ENCODE measurements around the gene PDE9A. TPM values are rescaled to one million over a fixed set of nuclear protein-coding genes. Genes with fewer than 3 reads are reported as not detected.

Gene PDE9A
- total RNA-seq, 4 donors from 2014 or later, result 26.7 to 30.6 (median 28.7) TPM

DNA sequence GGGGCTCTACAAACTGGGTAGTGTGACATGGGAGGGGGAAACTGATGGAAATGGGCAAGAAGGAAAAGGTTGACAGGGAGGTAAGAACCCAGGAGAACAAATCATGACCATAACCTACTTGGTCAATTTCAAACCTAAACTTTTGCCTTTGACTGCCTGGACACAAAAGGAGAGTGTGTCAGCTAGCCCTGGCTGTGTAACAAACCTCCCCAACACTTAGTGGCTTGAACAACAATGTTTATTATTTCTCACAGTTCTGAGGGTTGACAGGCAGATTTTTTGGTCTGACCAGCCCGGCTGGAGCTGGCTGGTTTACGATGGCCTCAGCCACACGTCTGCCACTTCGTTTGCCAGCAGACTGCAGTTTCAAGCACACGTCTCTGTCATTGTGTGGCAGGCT, 133.5 kb downstream of the PDE9A start:
- Histone ChIP-seq H3K4me1 (peaks cover 0 to 8% (median 0%) of the 10 kb centered on the region in 4 donors), H3K27ac (no peak overlapping the region), H3K36me3 (no peaks in the 10 kb centered on the region), H3K27me3 (peaks cover 0 to 20% of the 10 kb centered on the region in 2 donors), H3K9me3 (peaks cover 0 to 4% (median 0%) of the 10 kb centered on the region in 4 donors), H3K4me3 (no peak overlapping the region)
- TF ChIP-seq EP300 (IDR thresholded peaks at IDR 0.05), result no peak
- no peak for TF ChIP-seq POLR2A (IDR thresholded peaks at IDR 0.05)
- TF ChIP-seq, protein P1, sequence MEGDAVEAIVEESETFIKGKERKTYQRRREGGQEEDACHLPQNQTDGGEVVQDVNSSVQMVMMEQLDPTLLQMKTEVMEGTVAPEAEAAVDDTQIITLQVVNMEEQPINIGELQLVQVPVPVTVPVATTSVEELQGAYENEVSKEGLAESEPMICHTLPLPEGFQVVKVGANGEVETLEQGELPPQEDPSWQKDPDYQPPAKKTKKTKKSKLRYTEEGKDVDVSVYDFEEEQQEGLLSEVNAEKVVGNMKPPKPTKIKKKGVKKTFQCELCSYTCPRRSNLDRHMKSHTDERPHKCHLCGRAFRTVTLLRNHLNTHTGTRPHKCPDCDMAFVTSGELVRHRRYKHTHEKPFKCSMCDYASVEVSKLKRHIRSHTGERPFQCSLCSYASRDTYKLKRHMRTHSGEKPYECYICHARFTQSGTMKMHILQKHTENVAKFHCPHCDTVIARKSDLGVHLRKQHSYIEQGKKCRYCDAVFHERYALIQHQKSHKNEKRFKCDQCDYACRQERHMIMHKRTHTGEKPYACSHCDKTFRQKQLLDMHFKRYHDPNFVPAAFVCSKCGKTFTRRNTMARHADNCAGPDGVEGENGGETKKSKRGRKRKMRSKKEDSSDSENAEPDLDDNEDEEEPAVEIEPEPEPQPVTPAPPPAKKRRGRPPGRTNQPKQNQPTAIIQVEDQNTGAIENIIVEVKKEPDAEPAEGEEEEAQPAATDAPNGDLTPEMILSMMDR (IDR thresholded peaks at IDR 0.05), result no peak
- DNase-seq (ENCODE audit: low spot score in 2 of 2), result no peak
- WGBS, 2 donors, result 79 to 81% methylated on average over 5 of the region's 5 CpGs

DNA sequence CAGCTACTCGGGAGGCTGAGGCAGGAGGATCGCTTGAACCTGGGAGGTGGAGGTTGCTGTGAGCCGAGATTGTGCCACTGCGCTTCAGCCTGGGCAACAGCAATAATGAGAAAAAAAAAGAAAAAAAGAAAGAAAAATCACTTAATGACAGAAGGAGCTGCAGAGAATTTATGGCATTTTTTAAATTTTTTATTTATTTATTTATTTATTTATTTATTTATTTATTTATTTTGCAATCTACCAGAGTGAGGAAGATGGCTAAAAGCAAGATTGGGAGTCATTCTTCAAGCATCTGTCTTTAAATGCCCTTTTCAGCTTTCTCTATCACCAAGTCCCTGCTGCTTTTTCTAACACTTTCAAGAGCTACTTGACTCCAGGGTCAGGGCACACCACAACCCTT, 134.2 kb downstream of the PDE9A start:
- TF ChIP-seq EP300 (IDR thresholded peaks at IDR 0.05) (no peak), POLR2A (IDR thresholded peaks at IDR 0.05) (no peak)
- TF ChIP-seq, protein P1 (IDR thresholded peaks at IDR 0.05), result no peak
- Histone ChIP-seq H3K4me3 (no peak overlapping the region), H3K4me1 (peaks cover 0 to 5% (median 0%) of the 10 kb centered on the region in 4 donors), H3K9me3 (peaks cover 0 to 4% (median 0%) of the 10 kb centered on the region in 4 donors), H3K36me3 (no peaks in the 10 kb centered on the region), H3K27me3 (peaks cover 0 to 20% of the 10 kb centered on the region in 2 donors), H3K27ac (no peak overlapping the region)
- 96 to 97% methylated on average over 4 of the region's 4 CpGs for WGBS, 2 donors
- DNase-seq (ENCODE audit: low spot score in 2 of 2), result no peak

DNA sequence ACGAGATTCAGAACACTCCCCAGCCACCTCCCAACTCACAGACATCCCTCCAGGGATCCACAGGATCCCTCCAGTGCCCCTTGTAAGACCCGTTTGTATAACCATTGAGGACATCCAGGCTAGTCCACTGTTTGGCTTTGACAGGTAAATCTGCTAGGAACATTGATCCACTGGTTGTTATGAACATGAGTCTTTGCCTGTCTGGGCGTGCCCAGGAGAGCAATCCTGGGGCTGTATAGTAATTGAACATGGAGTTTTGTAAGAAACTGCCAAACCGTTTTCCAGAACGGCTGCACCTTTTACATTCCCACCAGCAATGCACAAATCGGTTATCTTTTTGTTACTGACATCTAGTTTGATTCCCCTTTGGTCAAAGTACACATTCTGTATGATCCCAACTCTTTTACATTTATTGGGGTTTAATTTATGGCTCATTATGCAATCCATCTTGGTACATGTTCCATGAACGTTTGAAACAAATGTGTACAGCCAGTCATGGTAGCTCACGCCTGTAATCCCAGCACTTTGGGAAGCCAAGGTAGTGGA, 137.2 kb downstream of the PDE9A start:
- Histone ChIP-seq H3K4me1 (no peaks in the 10 kb centered on the region), H3K9me3 (peaks cover 0 to 4% (median 0%) of the 10 kb centered on the region in 4 donors), H3K36me3 (no peaks in the 10 kb centered on the region), H3K4me3 (no peak overlapping the region), H3K27me3 (peaks cover 0 to 10% of the 10 kb centered on the region in 2 donors), H3K27ac (no peak overlapping the region)
- 67 to 72% methylated on average over 8 of the region's 8 CpGs for WGBS, 2 donors
- DNase-seq (ENCODE audit: low spot score in 2 of 2), result no peak
- TF ChIP-seq POLR2A (IDR thresholded peaks at IDR 0.05) (no peak), EP300 (IDR thresholded peaks at IDR 0.05) (no peak)
- TF ChIP-seq, protein P1 (IDR thresholded peaks at IDR 0.05), result no peak

DNA sequence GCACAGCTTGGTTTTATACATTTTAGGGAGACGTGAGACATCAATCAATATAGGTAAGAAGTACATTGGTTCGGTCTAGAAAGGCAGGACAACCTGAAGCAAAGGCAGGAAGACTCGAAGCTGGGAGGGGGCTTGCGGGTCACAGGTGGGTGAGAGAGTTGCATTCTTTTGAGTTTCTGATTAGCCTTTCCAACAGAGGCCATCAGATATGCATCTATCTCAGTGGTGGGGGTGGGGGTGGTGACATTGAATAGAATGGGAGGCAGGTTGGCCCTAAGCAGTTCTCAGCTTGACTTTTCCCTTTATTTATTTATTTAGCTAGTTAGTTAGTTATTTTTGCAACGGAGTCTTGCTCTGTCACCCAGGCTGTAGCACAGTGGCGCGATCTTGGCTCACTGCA, 140.4 kb downstream of the PDE9A start:
- Histone ChIP-seq H3K27me3 (peaks cover 0 to 3% of the 10 kb centered on the region in 2 donors), H3K9me3 (no peaks in the 10 kb centered on the region), H3K4me3 (no peak overlapping the region), H3K36me3 (no peaks in the 10 kb centered on the region), H3K4me1 (no peaks in the 10 kb centered on the region), H3K27ac (no peak overlapping the region)
- no peak for TF ChIP-seq EP300 (IDR thresholded peaks at IDR 0.05)
- no peak for TF ChIP-seq POLR2A (IDR thresholded peaks at IDR 0.05)
- TF ChIP-seq, protein P1 (IDR thresholded peaks at IDR 0.05), result no peak
- 78 to 82% methylated on average over 7 of the region's 7 CpGs for WGBS, 2 donors
- no peak for DNase-seq (ENCODE audit: low spot score in 2 of 2)

DNA sequence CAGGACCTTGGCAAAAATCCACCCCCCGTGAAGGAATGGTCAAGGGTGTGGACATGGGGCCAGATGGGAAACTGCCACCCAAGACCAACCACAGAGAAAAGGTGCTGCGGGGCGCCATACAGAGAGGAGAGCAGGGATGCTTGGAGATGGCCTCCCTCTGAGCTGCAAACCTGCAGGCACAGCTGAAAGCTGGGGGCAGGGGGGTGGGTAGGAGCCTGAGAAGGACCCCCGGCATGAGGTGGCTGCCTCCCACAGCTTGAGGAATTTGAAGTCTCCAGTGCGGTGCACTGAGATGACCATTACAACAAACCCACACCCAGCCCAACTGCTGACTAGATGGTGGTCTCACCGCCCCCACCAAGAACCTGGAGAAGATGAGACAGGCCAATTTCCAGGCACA, 141.1 kb downstream of the PDE9A start:
- no peak overlapping the region for H3K27ac ChIP-seq
- no peaks in the 10 kb centered on the region for H3K4me1 ChIP-seq
- DNase-seq (ENCODE audit: low spot score in 2 of 2), result no peak
- WGBS, 2 donors, result 58 to 69% methylated on average over 6 of the region's 6 CpGs
- no peaks in the 10 kb centered on the region for H3K9me3 ChIP-seq
- H3K27me3 ChIP-seq, result peaks cover 0 to 3% of the 10 kb centered on the region in 2 donors
- H3K4me3 ChIP-seq, result no peak overlapping the region
- TF ChIP-seq, protein P1 (IDR thresholded peaks at IDR 0.05), result no peak
- TF ChIP-seq EP300 (IDR thresholded peaks at IDR 0.05), result no peak
- no peak for TF ChIP-seq POLR2A (IDR thresholded peaks at IDR 0.05)
- no peaks in the 10 kb centered on the region for H3K36me3 ChIP-seq
